NCI-H2227 (cell line): Measurements from ENCODE around the gene PFKFB1.
"Not testable (repeated sequence)": the region's sequence is repeated elsewhere in the genome, so short reads cannot be mapped to it uniquely, and the experiment has no call there.

Experiments used
- DNase-seq: peaks from one replicate; lab custom pipeline; 2025; ENCODE audit not compliant: unreplicated experiment; lab: John Stamatoyannopoulos, UW

PFKFB1 gene

GRCh38 chrX:54994668-54995351, 822 bp upstream of the PFKFB1 start:
- DNase-seq: no peak

GRCh38 chrX:54992911-54993622, 921 bp downstream of the PFKFB1 start:
- DNase-seq: no peak

- no peak for DNase-seq
Measured at GRCh38 chrX:54991706-54992105, 2.3 kb downstream of the PFKFB1 start.

- DNase-seq: not testable (repeated sequence)
Measured at GRCh38 chrX:54983306-54983705, 10.7 kb downstream of the PFKFB1 start.

- no peak for DNase-seq
Measured at GRCh38 chrX:54980334-54980733, 13.7 kb downstream of the PFKFB1 start.

GRCh38 chrX:54979432-54979831, 14.6 kb downstream of the PFKFB1 start:
- DNase-seq: no peak

GRCh38 chrX:54978448-54978847, 15.5 kb downstream of the PFKFB1 start:
- no peak for DNase-seq

- no peak for DNase-seq
Measured at GRCh38 chrX:54977387-54977786, 16.6 kb downstream of the PFKFB1 start.

- DNase-seq: no peak
Measured at GRCh38 chrX:54964766-54965497, 29.1 kb downstream of the PFKFB1 start.

GRCh38 chrX:54961750-54962149, 32.2 kb downstream of the PFKFB1 start:
- DNase-seq: no peak

GRCh38 chrX:54950730-54951375, 43.1 kb downstream of the PFKFB1 start:
- no peak for DNase-seq

- DNase-seq: no peak
Measured at GRCh38 chrX:54945224-54945623, 48.8 kb downstream of the PFKFB1 start.

- DNase-seq: no peak
Measured at GRCh38 chrX:54944816-54945215, 49.2 kb downstream of the PFKFB1 start.

- no peak for DNase-seq
Measured at GRCh38 chrX:54937416-54937815, 56.6 kb downstream of the PFKFB1 start.

GRCh38 chrX:54935306-54935705, 58.7 kb downstream of the PFKFB1 start:
- DNase-seq: no peak

GRCh38 chrX:54934890-54935289, 59.1 kb downstream of the PFKFB1 start:
- no peak for DNase-seq

- no peak for DNase-seq
Measured at GRCh38 chrX:54934058-54934457, 59.9 kb downstream of the PFKFB1 start.

GRCh38 chrX:54933150-54933826, 60.7 kb downstream of the PFKFB1 start:
- DNase-seq: no peak

- DNase-seq: no peak
Measured at GRCh38 chrX:54931107-54931506, 62.9 kb downstream of the PFKFB1 start.

GRCh38 chrX:54930291-54931049, 63.5 kb downstream of the PFKFB1 start:
- DNase-seq: no peak
